ENCODE measurements around the gene SUGCT.

SUGCT gene

GRCh38 chr7:40457776-40458480 is 323.1 kb downstream of the SUGCT start:
- no peaks in the 10 kb centered on the region for H3K27me3 ChIP-seq (ENCODE audit: control insufficient read depth, insufficient read depth, low read length)
- H3K4me1 ChIP-seq (ENCODE audit: control insufficient read depth, insufficient read depth, low read length): no peaks in the 10 kb centered on the region
- H3K4me2 ChIP-seq (ENCODE audit: low read length): no peak overlapping the region
- H3K9ac ChIP-seq (ENCODE audit: low read depth, low read length): no peak overlapping the region
- no peaks in the 10 kb centered on the region for H3K36me3 ChIP-seq (ENCODE audit: insufficient read depth, low read length)
- no peaks in the 10 kb centered on the region for H3K9me3 ChIP-seq (replicated peaks; ENCODE audit: low read length)
- no peak overlapping the region for H3K4me3 ChIP-seq (ENCODE audit: low read length)

GRCh38 chr7:40463446-40463845 is 328.6 kb downstream of the SUGCT start:
- H3K4me1 ChIP-seq (ENCODE audit: control insufficient read depth, insufficient read depth, low read length): peaks cover under 1% of the 10 kb centered on the region
- peak overlapping the region; percentile 12 for H3K9ac ChIP-seq (ENCODE audit: low read depth, low read length)
- H3K36me3 ChIP-seq (ENCODE audit: insufficient read depth, low read length): no peaks in the 10 kb centered on the region
- H3K4me2 ChIP-seq (ENCODE audit: low read length): peak overlapping the region; percentile 43
- H3K4me3 ChIP-seq (ENCODE audit: low read length): no peak overlapping the region
- no peaks in the 10 kb centered on the region for H3K27me3 ChIP-seq (ENCODE audit: control insufficient read depth, insufficient read depth, low read length)
- no peaks in the 10 kb centered on the region for H3K9me3 ChIP-seq (replicated peaks; ENCODE audit: low read length)

GRCh38 chr7:40468891-40469864 is 334.4 kb downstream of the SUGCT start:
- Histone ChIP-seq H3K9me3 (replicated peaks; ENCODE audit: low read length) (no peaks in the 10 kb centered on the region), H3K36me3 (ENCODE audit: insufficient read depth, low read length) (no peaks in the 10 kb centered on the region), H3K9ac (ENCODE audit: low read depth, low read length) (peak overlapping the region; percentile 69), H3K4me2 (ENCODE audit: low read length) (peak overlapping the region; percentile 58), H3K4me3 (ENCODE audit: low read length) (peak overlapping the region; percentile 46), H3K27me3 (ENCODE audit: control insufficient read depth, insufficient read depth, low read length) (no peaks in the 10 kb centered on the region), H3K4me1 (ENCODE audit: control insufficient read depth, insufficient read depth, low read length) (peaks cover 26% of the 10 kb centered on the region)

GRCh38 chr7:40470091-40470592 is 335.3 kb downstream of the SUGCT start:
- Histone ChIP-seq H3K4me3 (ENCODE audit: low read length) (peak overlapping the region; percentile 2), H3K9ac (ENCODE audit: low read depth, low read length) (peak overlapping the region; percentile 43), H3K4me1 (ENCODE audit: control insufficient read depth, insufficient read depth, low read length) (peaks cover 26% of the 10 kb centered on the region), H3K36me3 (ENCODE audit: insufficient read depth, low read length) (no peaks in the 10 kb centered on the region), H3K9me3 (replicated peaks; ENCODE audit: low read length) (no peaks in the 10 kb centered on the region), H3K4me2 (ENCODE audit: low read length) (peak overlapping the region; percentile 58), H3K27me3 (ENCODE audit: control insufficient read depth, insufficient read depth, low read length) (no peaks in the 10 kb centered on the region)

GRCh38 chr7:40470817-40471216 is 336.0 kb downstream of the SUGCT start:
- no peaks in the 10 kb centered on the region for H3K9me3 ChIP-seq (replicated peaks; ENCODE audit: low read length)
- no peaks in the 10 kb centered on the region for H3K27me3 ChIP-seq (ENCODE audit: control insufficient read depth, insufficient read depth, low read length)
- H3K4me2 ChIP-seq (ENCODE audit: low read length): no peak overlapping the region
- peaks cover 26% of the 10 kb centered on the region for H3K4me1 ChIP-seq (ENCODE audit: control insufficient read depth, insufficient read depth, low read length)
- H3K9ac ChIP-seq (ENCODE audit: low read depth, low read length): peak overlapping the region; percentile 43
- no peak overlapping the region for H3K4me3 ChIP-seq (ENCODE audit: low read length)
- no peaks in the 10 kb centered on the region for H3K36me3 ChIP-seq (ENCODE audit: insufficient read depth, low read length)

GRCh38 chr7:40471891-40472290 is 337.1 kb downstream of the SUGCT start:
- no peaks in the 10 kb centered on the region for H3K9me3 ChIP-seq (replicated peaks; ENCODE audit: low read length)
- peaks cover 26% of the 10 kb centered on the region for H3K4me1 ChIP-seq (ENCODE audit: control insufficient read depth, insufficient read depth, low read length)
- no peak overlapping the region for H3K9ac ChIP-seq (ENCODE audit: low read depth, low read length)
- H3K4me3 ChIP-seq (ENCODE audit: low read length): no peak overlapping the region
- H3K4me2 ChIP-seq (ENCODE audit: low read length): no peak overlapping the region
- no peaks in the 10 kb centered on the region for H3K36me3 ChIP-seq (ENCODE audit: insufficient read depth, low read length)
- H3K27me3 ChIP-seq (ENCODE audit: control insufficient read depth, insufficient read depth, low read length): no peaks in the 10 kb centered on the region

GRCh38 chr7:40474790-40475680 is 340.2 kb downstream of the SUGCT start:
- peaks cover 13% of the 10 kb centered on the region for H3K4me1 ChIP-seq (ENCODE audit: control insufficient read depth, insufficient read depth, low read length)
- H3K4me2 ChIP-seq (ENCODE audit: low read length): no peak overlapping the region
- no peak overlapping the region for H3K4me3 ChIP-seq (ENCODE audit: low read length)
- no peaks in the 10 kb centered on the region for H3K27me3 ChIP-seq (ENCODE audit: control insufficient read depth, insufficient read depth, low read length)
- no peaks in the 10 kb centered on the region for H3K9me3 ChIP-seq (replicated peaks; ENCODE audit: low read length)
- H3K36me3 ChIP-seq (ENCODE audit: insufficient read depth, low read length): no peaks in the 10 kb centered on the region
- H3K9ac ChIP-seq (ENCODE audit: low read depth, low read length): no peak overlapping the region

- no peak overlapping the region for H3K4me3 ChIP-seq (ENCODE audit: low read length)
- H3K4me2 ChIP-seq (ENCODE audit: low read length): no peak overlapping the region
- H3K9me3 ChIP-seq (replicated peaks; ENCODE audit: low read length): no peaks in the 10 kb centered on the region
- no peak overlapping the region for H3K9ac ChIP-seq (ENCODE audit: low read depth, low read length)
- H3K36me3 ChIP-seq (ENCODE audit: insufficient read depth, low read length): no peaks in the 10 kb centered on the region
- no peaks in the 10 kb centered on the region for H3K27me3 ChIP-seq (ENCODE audit: control insufficient read depth, insufficient read depth, low read length)
- H3K4me1 ChIP-seq (ENCODE audit: control insufficient read depth, insufficient read depth, low read length): peaks cover 7% of the 10 kb centered on the region
Observed at GRCh38 chr7:40475681-40475982, 340.8 kb downstream of the SUGCT start.

- Histone ChIP-seq H3K9ac (ENCODE audit: low read depth, low read length) (no peak overlapping the region), H3K4me3 (ENCODE audit: low read length) (no peak overlapping the region), H3K27me3 (ENCODE audit: control insufficient read depth, insufficient read depth, low read length) (no peaks in the 10 kb centered on the region), H3K4me1 (ENCODE audit: control insufficient read depth, insufficient read depth, low read length) (peaks cover 4% of the 10 kb centered on the region), H3K4me2 (ENCODE audit: low read length) (no peak overlapping the region), H3K9me3 (replicated peaks; ENCODE audit: low read length) (no peaks in the 10 kb centered on the region), H3K36me3 (ENCODE audit: insufficient read depth, low read length) (no peaks in the 10 kb centered on the region)
Observed at GRCh38 chr7:40477094-40477493, 342.3 kb downstream of the SUGCT start.

- Histone ChIP-seq H3K36me3 (ENCODE audit: insufficient read depth, low read length) (no peaks in the 10 kb centered on the region), H3K27me3 (ENCODE audit: control insufficient read depth, insufficient read depth, low read length) (no peaks in the 10 kb centered on the region), H3K4me1 (ENCODE audit: control insufficient read depth, insufficient read depth, low read length) (no peaks in the 10 kb centered on the region), H3K9ac (ENCODE audit: low read depth, low read length) (no peak overlapping the region), H3K9me3 (replicated peaks; ENCODE audit: low read length) (no peaks in the 10 kb centered on the region), H3K4me3 (ENCODE audit: low read length) (no peak overlapping the region), H3K4me2 (ENCODE audit: low read length) (no peak overlapping the region)
Observed at GRCh38 chr7:40482845-40483244, 348.0 kb downstream of the SUGCT start.

GRCh38 chr7:40483630-40484029 is 348.8 kb downstream of the SUGCT start:
- H3K9me3 ChIP-seq (replicated peaks; ENCODE audit: low read length): no peaks in the 10 kb centered on the region
- H3K27me3 ChIP-seq (ENCODE audit: control insufficient read depth, insufficient read depth, low read length): no peaks in the 10 kb centered on the region
- no peaks in the 10 kb centered on the region for H3K36me3 ChIP-seq (ENCODE audit: insufficient read depth, low read length)
- H3K4me3 ChIP-seq (ENCODE audit: low read length): no peak overlapping the region
- no peaks in the 10 kb centered on the region for H3K4me1 ChIP-seq (ENCODE audit: control insufficient read depth, insufficient read depth, low read length)
- no peak overlapping the region for H3K9ac ChIP-seq (ENCODE audit: low read depth, low read length)
- H3K4me2 ChIP-seq (ENCODE audit: low read length): no peak overlapping the region

Data from skeletal muscle satellite cell (primary cell).